ENCODE data around the gene DHH.

The DHH gene

DNA sequence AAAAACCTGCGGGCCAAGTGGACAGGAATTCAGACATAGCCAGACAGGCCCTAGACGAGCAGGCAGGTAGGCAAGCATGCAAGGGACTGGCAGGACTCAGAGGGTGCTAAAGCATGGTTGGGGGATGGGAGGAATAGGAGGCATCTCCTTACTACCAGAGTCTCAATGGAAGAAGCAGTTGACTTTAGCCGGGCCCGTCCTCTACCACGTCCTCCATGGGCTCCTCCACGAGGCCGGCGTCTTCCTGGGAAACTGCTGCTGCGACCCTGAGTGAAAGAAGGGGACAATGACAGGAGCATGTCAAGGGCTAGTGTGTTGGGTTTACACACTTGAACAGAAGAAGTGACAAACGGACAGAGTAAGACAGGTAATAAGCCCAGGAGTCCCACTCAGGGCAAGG is 45.6 kb downstream of the DHH start:
- DNase-seq = no peak

DNA sequence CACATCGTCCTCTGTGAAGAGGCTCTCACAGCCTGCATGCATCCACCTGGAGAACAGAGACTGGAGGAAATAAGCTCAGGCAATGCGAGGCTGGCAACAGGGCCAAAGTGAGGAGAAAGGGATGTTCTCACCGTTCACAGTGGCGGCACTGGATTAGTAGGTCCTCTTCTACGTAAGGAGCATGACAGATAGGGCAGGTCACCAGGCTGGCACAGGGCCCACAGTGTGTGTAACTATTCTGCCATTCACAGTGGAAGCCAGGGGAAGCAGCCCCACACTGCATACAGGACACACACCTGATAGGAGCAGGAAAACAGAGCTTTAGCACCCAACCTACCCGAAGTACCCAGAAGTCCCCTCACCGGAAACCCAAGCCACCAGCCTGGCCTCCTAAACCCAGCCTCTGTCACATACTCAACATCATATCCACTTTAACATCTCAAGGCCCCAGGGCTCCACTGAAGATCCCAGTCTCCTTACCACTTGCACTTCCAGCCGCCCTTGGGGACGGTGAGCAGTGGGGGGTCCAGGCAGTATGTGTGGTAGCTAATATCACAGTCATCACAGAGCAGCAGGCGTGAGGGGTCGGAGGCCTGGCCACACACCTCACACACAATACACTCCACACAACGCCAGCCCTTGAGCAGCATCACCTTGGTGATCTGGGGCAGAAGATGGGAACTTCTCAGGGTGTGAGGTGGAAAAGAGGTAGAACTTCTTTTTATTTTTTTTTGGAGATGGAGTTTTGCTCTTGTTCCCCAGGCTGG is 48.3 kb downstream of the DHH start:
- no peak for DNase-seq

DNA sequence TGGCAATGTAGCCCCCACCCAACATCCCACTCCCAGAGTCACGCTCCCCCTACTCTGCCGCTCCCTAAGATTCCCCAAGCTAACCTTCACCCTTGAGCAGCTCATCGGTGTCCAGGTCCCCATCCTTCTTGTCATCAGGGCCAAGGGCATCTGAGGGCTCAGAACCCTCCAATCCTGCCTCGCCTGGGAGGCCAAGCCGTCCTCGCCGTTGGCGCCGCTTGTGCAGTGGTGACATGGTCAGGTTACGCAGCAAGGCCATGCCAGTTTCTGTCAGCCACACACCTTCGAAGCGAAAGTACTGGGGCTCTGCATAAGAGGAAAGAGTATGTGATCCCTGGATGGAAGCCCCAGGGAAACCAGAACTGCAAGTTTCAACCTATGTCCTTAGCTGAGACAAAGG is 49.9 kb downstream of the DHH start:
- DNase-seq = no peak

DNA sequence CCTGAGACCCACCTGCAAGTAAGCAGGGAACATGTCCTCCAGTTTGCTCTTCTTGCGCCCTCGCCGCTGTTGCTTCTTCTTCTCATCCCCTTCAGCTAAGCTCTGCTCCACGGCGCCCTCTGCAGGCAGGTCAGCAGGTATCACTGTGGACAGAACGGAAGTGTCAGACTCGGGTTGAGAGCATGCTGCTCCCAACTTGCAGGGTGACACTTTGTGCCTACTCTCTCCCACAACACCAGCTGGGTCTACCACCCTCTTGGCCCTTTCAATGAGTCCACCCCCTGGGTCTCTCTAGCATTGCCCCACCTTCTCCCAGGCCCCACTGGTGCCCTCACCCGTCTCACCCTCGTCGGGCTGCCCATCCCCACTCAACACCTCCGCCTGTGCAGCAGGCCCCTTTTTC is 50.7 kb downstream of the DHH start:
- peak; percentile 85 to 86 for DNase-seq

DNA sequence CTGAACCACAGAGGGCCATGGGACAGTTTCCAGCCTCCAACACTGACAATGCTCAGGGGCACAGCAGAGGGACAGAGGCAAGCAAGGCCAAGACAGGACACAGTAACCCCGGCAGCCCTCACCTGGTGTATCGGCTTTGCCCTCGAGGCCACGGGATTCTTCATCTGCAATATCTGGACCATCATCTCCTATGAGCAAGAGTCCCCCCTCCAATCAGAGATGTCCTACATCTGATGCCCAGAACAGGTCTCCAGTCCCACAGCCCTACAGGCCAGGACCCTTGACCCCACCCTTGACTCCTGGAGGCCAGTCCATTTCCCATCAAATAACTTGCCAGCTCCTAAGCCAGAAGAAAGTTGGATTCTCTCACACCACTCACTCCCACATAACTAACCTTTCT is 51.4 kb downstream of the DHH start:
- no peak for DNase-seq

DNA sequence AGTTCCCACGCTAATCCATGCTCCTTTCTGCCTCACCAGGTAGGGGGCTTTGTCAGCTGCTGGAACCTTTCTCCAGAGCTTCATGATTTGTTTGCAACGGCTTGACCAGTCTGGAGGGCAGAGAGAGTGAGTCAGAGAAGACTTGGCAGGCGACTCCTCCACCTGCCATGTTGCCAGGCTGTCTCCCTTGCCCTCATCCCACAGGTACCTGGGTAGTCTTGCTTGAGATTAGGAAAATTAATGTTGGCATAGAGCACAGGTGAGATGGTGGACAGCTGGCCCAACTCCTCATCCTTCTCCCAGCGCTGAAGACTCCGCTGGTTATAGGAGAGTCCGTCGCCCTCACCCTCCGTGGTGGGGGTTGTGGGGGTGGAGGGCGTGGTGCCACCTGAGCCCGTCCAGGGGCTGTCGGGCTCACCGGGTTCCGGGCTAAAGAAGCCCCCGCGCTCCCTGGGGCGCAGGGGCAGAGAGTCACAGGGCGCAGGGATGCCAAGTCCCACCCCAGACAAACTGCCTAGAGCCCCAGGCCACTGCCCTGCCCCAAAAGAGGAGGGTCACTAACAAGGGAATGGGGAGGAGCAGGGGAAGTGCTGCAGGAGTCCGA is 52.6 kb downstream of the DHH start:
- DNase-seq = no peak

DNA sequence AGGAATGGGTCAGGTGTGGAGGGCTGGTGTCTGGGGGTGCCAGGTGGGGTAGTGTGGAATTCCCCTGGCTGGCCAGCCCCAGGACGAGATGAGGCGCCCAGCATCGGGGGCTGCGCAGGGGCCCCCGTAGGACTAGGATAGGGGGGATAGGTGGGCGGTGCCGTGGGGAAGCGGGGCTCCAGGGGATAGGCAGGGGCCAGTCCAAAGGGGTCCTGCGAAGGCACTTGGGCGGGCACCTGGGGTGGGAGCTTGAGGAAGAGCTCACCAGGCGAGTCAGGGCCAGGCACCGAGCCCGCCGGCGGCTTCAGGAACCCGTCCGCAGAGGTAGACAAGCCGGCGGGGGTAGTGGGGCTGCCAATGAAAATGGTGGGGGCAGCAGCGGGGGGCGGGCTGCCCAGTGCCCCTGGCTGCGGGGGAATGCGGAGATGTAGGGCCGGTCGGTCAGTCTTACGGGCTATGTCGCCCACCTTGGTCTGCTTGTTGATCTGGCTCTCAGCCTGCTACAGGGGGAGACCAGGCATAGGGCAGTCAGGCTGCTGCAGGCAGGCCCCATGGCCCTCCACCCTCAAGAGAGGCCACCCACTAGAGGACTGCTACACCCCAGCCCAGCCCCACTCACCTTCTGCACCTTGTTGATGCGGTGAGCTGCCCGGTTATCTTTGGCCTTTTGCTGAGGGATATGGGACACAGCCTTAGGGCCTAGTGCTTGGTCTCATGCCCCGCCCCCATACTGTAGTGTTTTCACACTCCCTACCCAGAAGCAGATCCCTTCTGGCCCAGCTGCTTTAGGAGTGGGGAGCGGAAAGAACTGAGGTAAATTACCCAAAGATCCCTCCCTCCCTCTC is 53.3 kb downstream of the DHH start:
- no peak for DNase-seq

DNA sequence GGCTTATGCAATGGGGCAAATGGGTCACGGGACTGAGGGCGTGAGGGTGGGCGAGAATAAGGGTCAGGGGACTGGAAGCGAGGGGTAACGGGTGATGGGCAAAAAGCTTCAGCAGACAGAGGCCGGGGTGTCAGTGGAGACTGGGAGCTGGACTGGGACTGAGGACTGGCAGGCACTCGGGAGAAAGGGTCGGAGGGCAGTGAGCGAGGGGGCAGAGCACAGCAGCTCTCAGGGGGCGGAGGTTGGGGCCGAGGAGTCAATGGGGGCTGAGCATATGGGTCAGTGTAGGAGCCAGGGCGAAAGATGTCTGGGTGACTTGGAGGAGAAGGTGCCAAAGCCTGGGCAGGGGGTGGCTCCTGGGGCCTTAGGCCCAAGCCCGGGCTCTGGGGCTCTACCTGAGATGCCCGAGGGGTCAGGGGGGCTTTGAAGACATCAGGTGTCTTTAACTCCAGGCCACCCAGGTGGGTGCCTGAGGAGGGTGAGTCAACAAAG is 54.2 kb downstream of the DHH start:
- no peak for DNase-seq

DNA sequence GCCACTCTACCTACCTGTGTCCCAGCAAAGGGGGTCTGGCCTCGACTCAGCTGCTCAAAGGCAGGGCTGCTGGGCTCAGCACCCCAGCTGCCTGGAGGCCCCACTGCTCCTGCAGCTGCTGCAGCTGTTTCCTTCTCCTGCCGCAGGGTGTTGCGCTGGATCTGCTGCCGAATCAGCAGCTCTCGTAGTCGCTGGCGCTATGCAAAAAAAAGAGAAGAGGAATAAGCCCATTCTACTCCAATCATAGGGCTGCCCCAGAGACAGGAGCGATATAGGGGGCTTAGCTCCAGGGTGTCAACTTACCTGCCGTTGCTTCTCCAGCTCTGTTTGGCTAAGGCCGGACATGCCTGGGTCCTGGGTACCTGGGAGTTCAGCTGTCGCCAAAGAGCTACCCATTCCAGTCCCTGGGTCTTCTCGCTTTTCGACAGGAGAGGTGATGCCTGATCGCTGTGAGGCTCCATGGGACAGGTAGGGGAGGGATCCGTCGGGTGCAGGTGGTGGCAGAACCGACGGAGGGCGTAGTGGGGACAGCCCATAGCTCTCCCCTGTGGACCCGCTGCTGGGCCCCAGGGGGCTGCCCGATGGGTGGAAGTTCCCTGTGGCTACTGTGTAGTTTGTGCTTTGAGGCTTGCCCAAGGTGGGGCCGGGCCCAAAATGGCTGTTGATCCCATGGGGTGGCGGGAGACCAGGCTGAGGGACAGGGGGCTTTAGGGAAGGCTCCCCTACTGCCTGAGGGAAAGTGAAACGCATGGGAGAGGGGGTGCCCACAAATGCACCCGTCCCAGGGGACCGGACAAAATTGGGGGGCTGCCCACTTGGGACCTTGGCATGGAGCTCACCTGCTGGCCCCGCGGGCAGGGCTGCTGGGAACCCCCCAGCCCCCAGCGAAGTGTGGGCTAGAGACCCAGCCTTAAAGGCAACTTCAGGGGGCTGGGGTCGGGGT is 54.9 kb downstream of the DHH start:
- no peak for DNase-seq

DNA sequence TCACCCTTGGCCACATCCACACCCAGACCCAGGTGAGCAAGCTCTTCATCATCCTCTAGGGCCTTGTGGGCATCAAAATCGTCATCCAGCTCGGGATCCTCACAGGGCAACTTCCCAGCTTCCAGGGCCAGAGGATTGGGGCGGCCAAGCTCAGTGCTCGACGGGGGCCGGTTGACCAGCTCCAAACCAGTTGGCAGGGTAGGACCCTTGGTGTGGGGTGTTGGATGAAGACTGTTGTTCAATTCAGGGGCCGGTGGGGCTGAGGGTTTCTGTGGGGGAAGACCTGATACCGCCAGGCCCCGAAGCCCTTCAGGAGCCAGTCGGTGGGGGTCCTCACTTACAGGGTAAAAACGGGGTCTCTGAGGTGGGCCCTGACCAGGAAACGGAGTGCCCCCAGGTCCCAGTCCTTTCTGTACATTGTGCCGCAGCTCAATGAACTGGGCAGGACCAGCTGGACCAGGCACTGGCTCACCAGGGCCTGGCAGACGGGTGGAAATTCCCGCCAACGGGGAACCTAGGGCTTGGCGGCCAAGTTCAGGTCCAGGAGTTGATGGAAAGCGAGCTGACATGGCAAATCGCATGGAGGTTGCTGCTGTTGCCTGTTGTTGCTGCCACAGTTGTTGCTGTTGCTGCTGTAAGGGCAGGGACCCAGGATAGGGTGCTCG is 56.2 kb downstream of the DHH start:
- no peak for DNase-seq

DNA sequence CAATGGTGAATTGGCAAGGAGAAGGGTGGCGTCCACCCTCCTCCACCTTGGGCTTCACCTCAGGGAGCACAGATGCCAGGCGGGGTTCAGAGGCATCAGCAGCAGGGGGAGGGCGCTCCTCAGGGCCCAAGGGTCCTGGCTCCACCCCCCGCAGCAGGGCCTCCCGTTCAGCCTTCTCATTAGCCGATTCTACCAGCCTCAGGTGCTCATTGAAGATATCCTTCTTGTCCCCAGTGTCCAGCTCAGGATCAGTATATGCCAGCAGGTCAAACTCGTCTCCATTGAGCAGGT is 56.7 kb downstream of the DHH start:
- no peak for DNase-seq

DNA sequence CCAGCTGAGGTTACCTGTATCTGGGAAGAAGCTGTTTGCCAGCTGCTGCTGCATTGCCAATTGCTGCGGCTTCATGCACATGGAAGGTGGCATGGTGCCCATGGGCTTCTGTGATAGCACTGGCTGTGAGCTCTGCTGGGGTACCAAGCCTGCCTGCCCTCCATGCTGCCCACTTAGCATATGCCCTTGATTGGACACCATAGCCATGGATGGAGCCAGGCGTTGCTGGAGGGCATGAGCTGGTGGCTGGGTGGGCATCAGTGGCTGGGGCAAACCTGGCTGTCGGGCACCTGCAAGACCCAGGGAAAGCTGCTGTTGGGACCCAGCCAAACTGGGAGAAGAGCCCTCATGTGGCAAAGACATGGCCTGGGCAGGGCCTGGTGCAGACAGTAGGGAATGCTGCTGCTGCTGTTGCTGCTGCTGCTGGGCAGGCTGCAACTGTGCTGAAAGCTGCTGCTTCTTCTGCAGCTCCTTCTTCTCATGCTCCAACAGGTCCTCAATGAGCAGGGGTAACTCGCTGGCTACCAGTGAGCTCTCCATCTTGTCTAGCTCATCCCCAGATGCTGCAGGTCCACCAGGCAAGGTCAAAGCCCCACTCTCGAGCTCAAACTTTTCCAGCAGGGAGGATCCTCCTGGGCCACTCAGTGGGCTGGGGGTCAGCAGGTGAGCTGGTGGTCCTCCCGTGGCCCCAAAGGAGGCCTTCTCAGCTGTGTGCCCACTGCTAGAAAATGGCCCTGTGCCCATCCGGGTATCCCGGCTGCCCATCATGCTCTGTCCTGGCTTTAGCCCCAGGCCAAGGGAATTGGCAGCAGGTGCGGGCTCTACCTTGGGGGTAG is 57.3 kb downstream of the DHH start:
- DNase-seq = no peak
